ENCODE results near the gene GSTO2.

Gene GSTO2

DNA sequence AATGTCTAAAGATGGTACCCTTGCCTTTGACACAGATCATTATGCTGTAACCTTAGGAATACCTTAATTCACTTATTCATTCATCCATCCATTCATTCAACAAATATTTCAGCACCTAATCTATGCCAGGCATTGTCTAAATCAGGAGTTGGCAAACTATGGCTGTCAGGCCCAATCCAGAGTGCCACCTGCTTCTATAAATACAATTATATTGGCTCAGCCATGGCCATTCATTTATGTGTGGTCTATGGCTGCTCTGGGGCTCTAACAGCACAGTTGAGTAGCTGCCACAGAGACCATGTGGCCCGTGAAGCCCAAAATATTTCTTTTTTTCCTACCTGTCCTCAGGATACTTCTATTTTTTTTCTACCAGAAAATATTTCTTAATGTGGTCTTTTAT is 75.2 kb downstream of the GSTO2 start:
- H3K79me2 ChIP-seq (ENCODE audit: control insufficient read depth, low read length) = no peaks in the 10 kb centered on the region

DNA sequence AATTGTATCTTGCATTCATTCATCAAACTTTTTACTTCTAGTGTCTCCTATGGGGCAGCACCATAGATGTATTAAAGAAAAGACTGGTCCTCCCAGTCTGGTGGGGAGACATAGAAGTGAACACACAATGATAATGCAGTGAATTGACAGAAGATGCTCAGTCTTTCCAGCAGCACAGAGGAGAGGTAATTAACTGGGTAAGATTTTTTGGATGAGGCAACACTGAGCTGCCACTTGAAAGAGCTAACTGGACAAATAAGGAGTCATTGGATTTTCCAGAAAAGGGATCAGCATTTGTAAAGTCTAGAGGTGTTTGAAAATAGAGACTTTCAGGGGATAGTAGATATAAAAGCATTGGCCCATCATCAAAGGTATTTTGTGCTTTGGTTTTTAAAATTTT is 76.5 kb downstream of the GSTO2 start:
- Histone ChIP-seq H3K27me3 (ENCODE audit: control insufficient read depth, low read length) (0 out of 2 replicates have a peak, but pooled peaks cover 2% of the 10 kb centered on the region), H4K20me1 (ENCODE audit: control insufficient read depth, insufficient read depth, low read depth, low read length) (no peaks in the 10 kb centered on the region), H3K4me3 (ENCODE audit: low read length) (no peak overlapping the region), H3K4me2 (ENCODE audit: low read length) (no peak overlapping the region), H3K4me1 (ENCODE audit: control insufficient read depth, low read length) (peaks cover 39% of the 10 kb centered on the region), H3K36me3 (ENCODE audit: control insufficient read depth, low read length) (no peaks in the 10 kb centered on the region), H3K9me2 (replicated peaks; ENCODE audit: control insufficient read depth, low read length) (no peaks in the 10 kb centered on the region), H3F3A (ENCODE audit: control insufficient read depth, insufficient read depth) (peaks cover 3% of the 10 kb centered on the region; the same call in 1 of the 2 replicates), H3K27ac (ENCODE audit: low read depth, low read length) (no peak overlapping the region), H3K79me2 (ENCODE audit: control insufficient read depth, low read length) (no peaks in the 10 kb centered on the region), H3K9me3 (ENCODE audit: control insufficient read depth, insufficient read depth, low read length) (no peaks in the 10 kb centered on the region)
- no peak for TF ChIP-seq EZH2phosphoT487 (IDR thresholded peaks at IDR 0.05; ENCODE audit: borderline replicate concordance, low read length)
- TF ChIP-seq, protein P1, sequence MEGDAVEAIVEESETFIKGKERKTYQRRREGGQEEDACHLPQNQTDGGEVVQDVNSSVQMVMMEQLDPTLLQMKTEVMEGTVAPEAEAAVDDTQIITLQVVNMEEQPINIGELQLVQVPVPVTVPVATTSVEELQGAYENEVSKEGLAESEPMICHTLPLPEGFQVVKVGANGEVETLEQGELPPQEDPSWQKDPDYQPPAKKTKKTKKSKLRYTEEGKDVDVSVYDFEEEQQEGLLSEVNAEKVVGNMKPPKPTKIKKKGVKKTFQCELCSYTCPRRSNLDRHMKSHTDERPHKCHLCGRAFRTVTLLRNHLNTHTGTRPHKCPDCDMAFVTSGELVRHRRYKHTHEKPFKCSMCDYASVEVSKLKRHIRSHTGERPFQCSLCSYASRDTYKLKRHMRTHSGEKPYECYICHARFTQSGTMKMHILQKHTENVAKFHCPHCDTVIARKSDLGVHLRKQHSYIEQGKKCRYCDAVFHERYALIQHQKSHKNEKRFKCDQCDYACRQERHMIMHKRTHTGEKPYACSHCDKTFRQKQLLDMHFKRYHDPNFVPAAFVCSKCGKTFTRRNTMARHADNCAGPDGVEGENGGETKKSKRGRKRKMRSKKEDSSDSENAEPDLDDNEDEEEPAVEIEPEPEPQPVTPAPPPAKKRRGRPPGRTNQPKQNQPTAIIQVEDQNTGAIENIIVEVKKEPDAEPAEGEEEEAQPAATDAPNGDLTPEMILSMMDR (IDR thresholded peaks at IDR 0.05; ENCODE audit: low read depth, low read length, poor library complexity, severe bottlenecking) = no peak

More for the DNA sequence above, 75.2 kb downstream of the GSTO2 start:
- H3K4me2 ChIP-seq (ENCODE audit: low read length) = no peak overlapping the region
- H3K27me3 ChIP-seq (ENCODE audit: control insufficient read depth, low read length) = peaks cover 3% of the 10 kb centered on the region; the same call in 1 of the 2 replicates
- no peaks in the 10 kb centered on the region for H3K9me3 ChIP-seq (ENCODE audit: control insufficient read depth, insufficient read depth, low read length)
- H3K4me3 ChIP-seq (ENCODE audit: low read length) = no peak overlapping the region
- H3F3A ChIP-seq (ENCODE audit: control insufficient read depth, insufficient read depth) = no peaks in the 10 kb centered on the region
- no peak overlapping the region for H3K27ac ChIP-seq (ENCODE audit: low read depth, low read length)
- no peaks in the 10 kb centered on the region for H3K36me3 ChIP-seq (ENCODE audit: control insufficient read depth, low read length)
- no peak for TF ChIP-seq EZH2phosphoT487 (IDR thresholded peaks at IDR 0.05; ENCODE audit: borderline replicate concordance, low read length)
- TF ChIP-seq, protein P1 (IDR thresholded peaks at IDR 0.05; ENCODE audit: low read depth, low read length, poor library complexity, severe bottlenecking) = no peak
- H3K9me2 ChIP-seq (replicated peaks; ENCODE audit: control insufficient read depth, low read length) = no peaks in the 10 kb centered on the region
- peaks cover 36% of the 10 kb centered on the region for H3K4me1 ChIP-seq (ENCODE audit: control insufficient read depth, low read length)
- no peaks in the 10 kb centered on the region for H4K20me1 ChIP-seq (ENCODE audit: control insufficient read depth, insufficient read depth, low read depth, low read length)

DNA sequence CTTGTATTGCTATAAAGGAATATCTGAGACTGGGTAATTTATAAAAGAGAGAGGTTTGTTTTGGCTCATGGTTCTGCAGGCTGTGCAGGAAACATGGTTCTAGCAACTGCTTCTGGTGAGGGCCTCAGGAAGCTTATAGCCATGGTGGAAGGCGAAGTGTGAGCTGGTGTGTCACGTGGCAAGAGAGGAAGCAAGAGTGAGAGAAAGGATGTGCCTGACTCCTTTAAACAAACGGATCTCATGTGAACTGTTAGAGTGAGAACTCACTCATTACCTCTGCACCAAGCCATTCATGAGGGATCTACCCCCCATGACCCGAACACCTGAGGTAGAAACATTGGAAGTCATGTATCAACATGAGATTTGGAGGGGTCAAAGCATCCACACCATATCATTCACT is 77.0 kb downstream of the GSTO2 start:
- Histone ChIP-seq H3K4me1 (ENCODE audit: control insufficient read depth, low read length) (peaks cover 39% of the 10 kb centered on the region), H3K79me2 (ENCODE audit: control insufficient read depth, low read length) (no peaks in the 10 kb centered on the region), H3K36me3 (ENCODE audit: control insufficient read depth, low read length) (no peaks in the 10 kb centered on the region)

More for the DNA sequence above, 77.0 kb downstream of the GSTO2 start:
- Histone ChIP-seq H3K4me2 (ENCODE audit: low read length) (no peak overlapping the region), H3F3A (ENCODE audit: control insufficient read depth, insufficient read depth) (peaks cover 3% of the 10 kb centered on the region; the same call in 1 of the 2 replicates), H4K20me1 (ENCODE audit: control insufficient read depth, insufficient read depth, low read depth, low read length) (no peaks in the 10 kb centered on the region), H3K9me3 (ENCODE audit: control insufficient read depth, insufficient read depth, low read length) (no peaks in the 10 kb centered on the region), H3K27me3 (ENCODE audit: control insufficient read depth, low read length) (0 out of 2 replicates have a peak, but pooled peaks cover 4% of the 10 kb centered on the region), H3K27ac (ENCODE audit: low read depth, low read length) (no peak overlapping the region), H3K4me3 (ENCODE audit: low read length) (no peak overlapping the region), H3K9me2 (replicated peaks; ENCODE audit: control insufficient read depth, low read length) (no peaks in the 10 kb centered on the region)
- TF ChIP-seq, protein P1 (IDR thresholded peaks at IDR 0.05; ENCODE audit: low read depth, low read length, poor library complexity, severe bottlenecking) = no peak
- TF ChIP-seq EZH2phosphoT487 (IDR thresholded peaks at IDR 0.05; ENCODE audit: borderline replicate concordance, low read length) = no peak

Measured in DOHH2 (cell line).